NB4 (cell line): ENCODE measurements around the gene PHOSPHO2.

ENCODE experiments used
- DNase-seq: peaks from one replicate; pipeline ENCODE4 v3.0.0; 2010; ENCODE audit warnings: low read depth
- H3K4me3 ChIP-seq: one replicate; pipeline ENCODE4 v1.5.1; 2011; ENCODE audit warnings: mild to moderate bottlenecking, low read depth, low read length, moderate library complexity
- CTCF ChIP-seq: IDR thresholded peaks from one replicate; pipeline ENCODE4 v1.5.1; 2012; ENCODE audit warnings: low read depth, low read length
- MAX ChIP-seq: IDR thresholded peaks from 2 replicates; pipeline ENCODE4 v1.6.1; 2011; ENCODE audit warnings: low read depth, low read length
- MYC ChIP-seq: IDR thresholded peaks from 2 replicates; pipeline ENCODE4 v1.6.1; 2011; ENCODE audit warnings: low read depth, low read length
- POLR2A ChIP-seq: IDR thresholded peaks from 2 replicates; pipeline ENCODE4 v1.6.1; 2011; ENCODE audit warnings: mild to moderate bottlenecking; ENCODE audit not compliant: insufficient read length; ENCODE audit errors: extremely low read depth

The PHOSPHO2 gene

GRCh38 chr2:169716938-169717690 lies 22.8 kb downstream of the PHOSPHO2 start:
- H3K4me3 ChIP-seq, result no peak overlapping the region
- TF ChIP-seq POLR2A (no peak), MYC (no peak), MAX (no peak), CTCF (no peak)
- no peak for DNase-seq

GRCh38 chr2:169717691-169718063 lies 23.4 kb downstream of the PHOSPHO2 start:
- TF ChIP-seq MYC, result no peak
- no peak for TF ChIP-seq MAX
- TF ChIP-seq POLR2A, result no peak
- no peak for TF ChIP-seq CTCF
- DNase-seq, result no peak
- no peak overlapping the region for H3K4me3 ChIP-seq

GRCh38 chr2:169718930-169719504 lies 24.7 kb downstream of the PHOSPHO2 start:
- no peak overlapping the region for H3K4me3 ChIP-seq
- DNase-seq, result no peak
- TF ChIP-seq MYC, result no peak
- no peak for TF ChIP-seq MAX
- TF ChIP-seq CTCF, result no peak
- no peak for TF ChIP-seq POLR2A

- H3K4me3 ChIP-seq, result no peak overlapping the region
- TF ChIP-seq POLR2A, result no peak
- no peak for TF ChIP-seq MAX
- TF ChIP-seq CTCF, result no peak
- no peak for TF ChIP-seq MYC
- no peak for DNase-seq
These were observed 26.7 kb downstream of the PHOSPHO2 start for GRCh38 chr2:169721016-169721415.

- H3K4me3 ChIP-seq, result no peak overlapping the region
- TF ChIP-seq MYC (no peak), CTCF (no peak), MAX (no peak), POLR2A (no peak)
- DNase-seq, result no peak
These were observed 32.8 kb downstream of the PHOSPHO2 start for GRCh38 chr2:169727065-169727464.
